SK-N-SH treated with all-trans-retinoic acid at 6 μM for 48 hours (cell line): ENCODE measurements around the gene DNAJC25.

Experiments
- ARNTL ChIP-seq: fragments of 450-650 bp; formaldehyde crosslinking; IDR thresholded peaks from 2 replicates; pipeline ENCODE4 v1.5.0; 2020; ENCODE audit warnings: low read depth, mild to moderate bottlenecking, moderate library complexity, borderline replicate concordance
- TF ChIP-seq, protein P1 (sequence below): fragments of 250-450 bp; sonication (Bioruptor Pico); IDR thresholded peaks from 2 replicates; pipeline ENCODE4 v1.5.1; 2021; ENCODE audit warnings: mild to moderate bottlenecking, moderate library complexity

DNA sequence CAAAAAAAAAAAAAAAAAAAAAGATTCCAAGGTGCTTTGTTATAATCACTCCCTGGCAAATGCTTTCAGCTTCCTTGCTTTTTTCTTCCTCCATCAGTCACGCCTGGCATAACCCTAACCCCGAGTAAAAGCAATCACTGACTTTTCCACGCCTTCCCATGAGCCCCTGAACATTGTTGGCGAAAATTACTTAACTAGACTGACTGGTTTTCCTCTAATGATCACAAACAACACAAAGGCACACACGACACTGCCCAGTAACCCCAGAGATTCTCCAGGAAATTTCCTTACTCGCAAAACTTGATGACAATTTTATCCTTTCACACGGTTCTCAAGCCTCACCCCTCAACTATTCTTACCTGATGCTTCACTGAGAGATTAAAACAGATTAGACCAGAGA, 20.3 kb upstream of the DNAJC25 start:
- TF ChIP-seq ARNTL, result no peak
- TF ChIP-seq, protein P1, sequence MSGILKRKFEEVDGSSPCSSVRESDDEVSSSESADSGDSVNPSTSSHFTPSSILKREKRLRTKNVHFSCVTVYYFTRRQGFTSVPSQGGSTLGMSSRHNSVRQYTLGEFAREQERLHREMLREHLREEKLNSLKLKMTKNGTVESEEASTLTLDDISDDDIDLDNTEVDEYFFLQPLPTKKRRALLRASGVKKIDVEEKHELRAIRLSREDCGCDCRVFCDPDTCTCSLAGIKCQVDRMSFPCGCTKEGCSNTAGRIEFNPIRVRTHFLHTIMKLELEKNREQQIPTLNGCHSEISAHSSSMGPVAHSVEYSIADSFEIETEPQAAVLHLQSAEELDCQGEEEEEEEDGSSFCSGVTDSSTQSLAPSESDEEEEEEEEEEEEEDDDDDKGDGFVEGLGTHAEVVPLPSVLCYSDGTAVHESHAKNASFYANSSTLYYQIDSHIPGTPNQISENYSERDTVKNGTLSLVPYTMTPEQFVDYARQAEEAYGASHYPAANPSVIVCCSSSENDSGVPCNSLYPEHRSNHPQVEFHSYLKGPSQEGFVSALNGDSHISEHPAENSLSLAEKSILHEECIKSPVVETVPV, result no peak
